Stimulated activated CD8-positive, alpha-beta memory T cell treated with anti-CD3 and anti-CD28 coated beads, Interleukin-7, amount 100 ng/mL, for 24 hours (primary cell): ENCODE results near the gene BTBD10.
A peak's percentile ranks its signal among the peaks of the same experiment; 100 is the strongest.

Experiments used
- DNase-seq: peaks from one replicate; pipeline ENCODE4 v3.0.0-alpha.2; 2020; ENCODE audit warnings: low read depth

Gene BTBD10

GRCh38 chr11:13373216-13373615 is 89.8 kb downstream of the BTBD10 start:
- no peak for DNase-seq

- no peak for DNase-seq
Observed at GRCh38 chr11:13368041-13368446, 95.0 kb downstream of the BTBD10 start.

- DNase-seq = no peak
Observed at GRCh38 chr11:13367115-13367514, 95.9 kb downstream of the BTBD10 start.

GRCh38 chr11:13366266-13367026 is 96.6 kb downstream of the BTBD10 start:
- no peak for DNase-seq

- no peak for DNase-seq
Observed at GRCh38 chr11:13364388-13364787, 98.6 kb downstream of the BTBD10 start.

- DNase-seq = no peak
Observed at GRCh38 chr11:13362596-13363109, 100.4 kb downstream of the BTBD10 start.

GRCh38 chr11:13358596-13359270 is 104.3 kb downstream of the BTBD10 start:
- DNase-seq = no peak

- no peak for DNase-seq
Observed at GRCh38 chr11:13357232-13357631, 105.8 kb downstream of the BTBD10 start.

GRCh38 chr11:13355191-13355590 is 107.8 kb downstream of the BTBD10 start:
- no peak for DNase-seq

GRCh38 chr11:13354335-13354734 is 108.7 kb downstream of the BTBD10 start:
- DNase-seq = no peak

GRCh38 chr11:13352711-13353110 is 110.3 kb downstream of the BTBD10 start:
- DNase-seq = no peak

- no peak for DNase-seq
Observed at GRCh38 chr11:13349581-13349980, 113.4 kb downstream of the BTBD10 start.

GRCh38 chr11:13349046-13349445 is 114.0 kb downstream of the BTBD10 start:
- DNase-seq = no peak

GRCh38 chr11:13348305-13348704 is 114.7 kb downstream of the BTBD10 start:
- DNase-seq = no peak

GRCh38 chr11:13347901-13348300 is 115.1 kb downstream of the BTBD10 start:
- DNase-seq = no peak

- DNase-seq = no peak
Observed at GRCh38 chr11:13346470-13346869, 116.6 kb downstream of the BTBD10 start.

GRCh38 chr11:13344818-13345217 is 118.2 kb downstream of the BTBD10 start:
- no peak for DNase-seq

GRCh38 chr11:13343931-13344717 is 118.9 kb downstream of the BTBD10 start:
- peak; percentile 55 for DNase-seq

GRCh38 chr11:13343067-13343466 is 120.0 kb downstream of the BTBD10 start:
- no peak for DNase-seq

- DNase-seq = no peak
Observed at GRCh38 chr11:13341026-13341425, 122.0 kb downstream of the BTBD10 start.

GRCh38 chr11:13339195-13340153 is 123.5 kb downstream of the BTBD10 start:
- no peak for DNase-seq
